HUES6 (cell line): ENCODE data around the gene DYNLT5.
"Not testable (repeated sequence)": the region's sequence is repeated elsewhere in the genome, so short reads cannot be mapped to it uniquely, and the experiment has no call there.

Source experiments
- H3K27ac ChIP-seq: 2 replicates; pipeline ENCODE4 v1.7.0; 2013; ENCODE audit warnings: low read depth, mild to moderate bottlenecking, low read length, inconsistent platforms
- H3K27me3 ChIP-seq: 2 replicates; pipeline ENCODE4 v1.6.1; 2013; ENCODE audit warnings: low read length; ENCODE audit not compliant: control insufficient read depth, insufficient read depth
- H3K36me3 ChIP-seq: 2 replicates; pipeline ENCODE4 v1.6.1; 2013; ENCODE audit warnings: low read length; ENCODE audit not compliant: control insufficient read depth, insufficient read depth
- H3K4me1 ChIP-seq: 2 replicates; pipeline ENCODE4 v1.6.1; 2013; ENCODE audit warnings: low read length; ENCODE audit not compliant: control insufficient read depth, insufficient read depth
- H3K4me3 ChIP-seq: 2 replicates; pipeline ENCODE4 v1.5.1; 2013; ENCODE audit warnings: low read depth, low read length
- H3K9ac ChIP-seq: one replicate; pipeline ENCODE4 v1.6.1; 2013; ENCODE audit warnings: mild to moderate bottlenecking, low read length
- H3K9me3 ChIP-seq: 2 replicates; pipeline ENCODE4 v1.6.1; 2013; ENCODE audit warnings: low read depth, low read length; ENCODE audit not compliant: control insufficient read depth, insufficient read depth

Gene DYNLT5, protein sequence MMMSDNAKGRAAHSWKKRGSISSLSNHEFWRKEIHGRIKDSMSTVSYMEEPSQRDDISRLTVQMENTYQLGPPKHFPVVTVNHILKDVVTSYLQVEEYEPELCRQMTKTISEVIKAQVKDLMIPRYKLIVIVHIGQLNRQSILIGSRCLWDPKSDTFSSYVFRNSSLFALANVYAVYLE

GRCh38 chr1:66752000-66752592, at the start of gene DYNLT5:
DYNLT5 (plus strand) TSS chr1:66752459; CDS start chr1:66754659, 2,200 bp downstream.
- Histone ChIP-seq H3K4me1 (peaks cover 10% of the 10 kb centered on the region; the same call in 1 of the 2 replicates), H3K4me3 (peak within 1 kb of the TSS; percentile 64), H3K36me3 (no peaks in the 10 kb centered on the region), H3K9ac (peak within 1 kb of the TSS; percentile 62), H3K9me3 (no peaks in the 10 kb centered on the region), H3K27ac (no peak within 1 kb of the TSS), H3K27me3 (peaks cover 23% of the 10 kb centered on the region)

GRCh38 chr1:66704177-66704875, 47.9 kb upstream of the DYNLT5 start:
- Histone ChIP-seq H3K4me1 (no peaks in the 10 kb centered on the region), H3K36me3 (no peaks in the 10 kb centered on the region), H3K4me3 (no peak overlapping the region), H3K9ac (no peak overlapping the region), H3K27me3 (no peaks in the 10 kb centered on the region), H3K27ac (no peak overlapping the region), H3K9me3 (no peaks in the 10 kb centered on the region)

DNA sequence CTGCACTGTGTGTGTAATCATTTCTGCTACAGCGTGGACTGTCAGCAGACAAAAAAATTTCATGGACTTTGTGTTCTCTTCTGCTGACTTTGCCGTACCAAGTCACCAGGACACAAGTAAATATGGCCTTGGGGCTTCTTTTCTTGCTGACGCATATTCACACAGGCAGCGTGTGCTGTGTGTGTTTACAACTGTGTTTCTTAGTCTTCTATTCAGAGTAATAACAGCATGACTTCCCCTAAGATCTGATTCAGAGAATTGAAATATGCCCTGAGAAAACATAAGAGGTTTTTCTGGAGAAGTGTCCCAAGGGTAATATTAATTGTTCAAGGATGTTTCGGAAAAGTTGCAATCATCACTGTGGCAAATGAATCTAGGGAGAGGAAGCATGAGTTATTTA, 47.1 kb upstream of the DYNLT5 start:
- no peaks in the 10 kb centered on the region for H3K9me3 ChIP-seq
- no peaks in the 10 kb centered on the region for H3K27me3 ChIP-seq
- no peak overlapping the region for H3K27ac ChIP-seq
- H3K9ac ChIP-seq = no peak overlapping the region
- no peak overlapping the region for H3K4me3 ChIP-seq
- no peaks in the 10 kb centered on the region for H3K4me1 ChIP-seq
- no peaks in the 10 kb centered on the region for H3K36me3 ChIP-seq

- H3K27ac ChIP-seq = no peak overlapping the region
- no peaks in the 10 kb centered on the region for H3K36me3 ChIP-seq
- H3K4me3 ChIP-seq = no peak overlapping the region
- no peaks in the 10 kb centered on the region for H3K27me3 ChIP-seq
- no peaks in the 10 kb centered on the region for H3K9me3 ChIP-seq
- peaks cover 7% of the 10 kb centered on the region; the same call in 1 of the 2 replicates for H3K4me1 ChIP-seq
- no peak overlapping the region for H3K9ac ChIP-seq
Observed at GRCh38 chr1:66711420-66711819, 40.8 kb upstream of the DYNLT5 start.

- no peak overlapping the region for H3K9ac ChIP-seq
- H3K27ac ChIP-seq = no peak overlapping the region
- H3K9me3 ChIP-seq = no peaks in the 10 kb centered on the region
- peaks cover 7% of the 10 kb centered on the region; the same call in 1 of the 2 replicates for H3K4me1 ChIP-seq
- H3K27me3 ChIP-seq = no peaks in the 10 kb centered on the region
- no peaks in the 10 kb centered on the region for H3K36me3 ChIP-seq
- H3K4me3 ChIP-seq = no peak overlapping the region
Observed at GRCh38 chr1:66712839-66713238, 39.4 kb upstream of the DYNLT5 start.

- no peak overlapping the region for H3K9ac ChIP-seq
Observed at GRCh38 chr1:66723985-66724384, 28.3 kb upstream of the DYNLT5 start.

GRCh38 chr1:66725885-66726665, 26.2 kb upstream of the DYNLT5 start:
- peaks cover 3% of the 10 kb centered on the region; the same call in 1 of the 2 replicates for H3K4me1 ChIP-seq
- no peak overlapping the region for H3K9ac ChIP-seq
- H3K27ac ChIP-seq = no peak overlapping the region
- no peaks in the 10 kb centered on the region for H3K36me3 ChIP-seq
- H3K4me3 ChIP-seq = no peak overlapping the region
- H3K27me3 ChIP-seq = no peaks in the 10 kb centered on the region
- H3K9me3 ChIP-seq = no peaks in the 10 kb centered on the region

More at GRCh38 chr1:66723985-66724384, 28.3 kb upstream of the DYNLT5 start:
- Histone ChIP-seq H3K27me3 (no peaks in the 10 kb centered on the region), H3K36me3 (no peaks in the 10 kb centered on the region), H3K4me1 (peaks cover 3% of the 10 kb centered on the region; the same call in 1 of the 2 replicates), H3K27ac (no peak overlapping the region), H3K4me3 (no peak overlapping the region), H3K9me3 (no peaks in the 10 kb centered on the region)

- no peaks in the 10 kb centered on the region for H3K9me3 ChIP-seq
- H3K4me1 ChIP-seq = peaks cover 3% of the 10 kb centered on the region; the same call in 1 of the 2 replicates
- no peak overlapping the region for H3K4me3 ChIP-seq
- no peaks in the 10 kb centered on the region for H3K27me3 ChIP-seq
- H3K27ac ChIP-seq = no peak overlapping the region
- H3K9ac ChIP-seq = no peak overlapping the region
- H3K36me3 ChIP-seq = no peaks in the 10 kb centered on the region
Observed at GRCh38 chr1:66728021-66728420, 24.2 kb upstream of the DYNLT5 start.

- H3K27ac ChIP-seq, H3K4me1 ChIP-seq, H3K9ac ChIP-seq: not testable (repeated sequence)
Observed at GRCh38 chr1:66728716-66729115, 23.5 kb upstream of the DYNLT5 start.

GRCh38 chr1:66729119-66729518, 23.1 kb upstream of the DYNLT5 start:
- Histone ChIP-seq H3K9me3 (no peaks in the 10 kb centered on the region), H3K4me1 (peaks cover 3% of the 10 kb centered on the region; the same call in 1 of the 2 replicates), H3K27me3 (no peaks in the 10 kb centered on the region), H3K36me3 (no peaks in the 10 kb centered on the region), H3K4me3 (no peak overlapping the region), H3K27ac (no peak overlapping the region), H3K9ac (no peak overlapping the region)

More at GRCh38 chr1:66728716-66729115, 23.5 kb upstream of the DYNLT5 start:
- not testable (repeated sequence) for H3K9me3 ChIP-seq, H3K36me3 ChIP-seq, H3K4me3 ChIP-seq, H3K27me3 ChIP-seq
